Small intestine (tissue), 7 donors: Measurements from ENCODE around the gene NHLRC2. TPM values are rescaled to one million over a fixed set of nuclear protein-coding genes. Genes with fewer than 3 reads are reported as not detected.

Source experiments
- DNase-seq, 2 donors: peaks; one replicate each; pipeline versions ENCODE4 v3.0.0 to v3.0.0-alpha.2; 2013
- FAIRE-seq: peaks from 2 replicates; lab custom pipeline; 2012; peaks lifted over from hg19 to GRCh38; lab: Jason Lieb, UNC
- H3K27ac ChIP-seq, 3 donors: one replicate each; pipeline ENCODE4 v1.5.1; 2013; ENCODE audit warnings: low read length in 2 of 3, mild to moderate bottlenecking in 2 of 3, control low read depth in 1 of 3, inconsistent platforms in 1 of 3, low read depth in 1 of 3, moderate library complexity in 1 of 3
- H3K27me3 ChIP-seq, 3 donors: one replicate each; pipeline ENCODE4 v1.6.1; 2013; ENCODE audit warnings: low read length in 3 of 3, inconsistent platforms in 1 of 3; ENCODE audit not compliant: control insufficient read depth in 3 of 3, insufficient read depth in 3 of 3
- H3K36me3 ChIP-seq, 3 donors: one replicate each; pipeline ENCODE4 v1.6.1; 2013; ENCODE audit warnings: low read length in 3 of 3, inconsistent platforms in 1 of 3, low read depth in 1 of 3, mild to moderate bottlenecking in 1 of 3, moderate library complexity in 1 of 3; ENCODE audit not compliant: control insufficient read depth in 3 of 3, insufficient read depth in 2 of 3
- H3K4me1 ChIP-seq, 3 donors: one replicate each; pipeline ENCODE4 v1.6.1; 2013; ENCODE audit warnings: low read length in 2 of 3, inconsistent platforms in 1 of 3, low read depth in 1 of 3, mild to moderate bottlenecking in 1 of 3, moderate library complexity in 1 of 3; ENCODE audit not compliant: control insufficient read depth in 3 of 3, insufficient read depth in 2 of 3
- H3K4me3 ChIP-seq, 3 donors: one replicate each; pipeline ENCODE4 v1.5.1; 2013; ENCODE audit warnings: low read length in 3 of 3, control low read depth in 1 of 3, inconsistent platforms in 1 of 3, low read depth in 1 of 3, mild to moderate bottlenecking in 1 of 3, moderate library complexity in 1 of 3
- H3K9me3 ChIP-seq, 2 donors: one replicate each; pipeline ENCODE4 v1.6.1; 2013; ENCODE audit warnings: low read depth in 1 of 2, low read length in 1 of 2; ENCODE audit not compliant: control insufficient read depth in 2 of 2, insufficient read depth in 1 of 2
- WGBS, 3 donors: extraction: QIAGEN DNeasy Blood & Tissue Kit; methylation state at CpG; one replicate each; pipeline ENCODE4 v1.1.7; 2013; 5-methylcytosine and 5-hydroxymethylcytosine counted together
- polyA plus RNA-seq, 4 donors: library from polyadenylated mRNA; stranded (reverse) in 3 of 4; unstranded in 1 of 4; fragments of 200-250 nt in 3 of 4; fragments of 120-200 nt in 1 of 4; gene quantifications; one replicate each; pipeline versions ENCODE4 v1.2.1 to v1.2.3, GENCODE V29; 2013
- donor health status: healthy with polysubstance abuse.
- donor health status: control.
- donor health status: control.
- donor health status: Bipolar disorder and iron deficiency.
- donor health status: healthy.

Gene NHLRC2
- polyA plus RNA-seq, 4 donors: 4.1 to 18.3 (median 6.7) TPM

DNA sequence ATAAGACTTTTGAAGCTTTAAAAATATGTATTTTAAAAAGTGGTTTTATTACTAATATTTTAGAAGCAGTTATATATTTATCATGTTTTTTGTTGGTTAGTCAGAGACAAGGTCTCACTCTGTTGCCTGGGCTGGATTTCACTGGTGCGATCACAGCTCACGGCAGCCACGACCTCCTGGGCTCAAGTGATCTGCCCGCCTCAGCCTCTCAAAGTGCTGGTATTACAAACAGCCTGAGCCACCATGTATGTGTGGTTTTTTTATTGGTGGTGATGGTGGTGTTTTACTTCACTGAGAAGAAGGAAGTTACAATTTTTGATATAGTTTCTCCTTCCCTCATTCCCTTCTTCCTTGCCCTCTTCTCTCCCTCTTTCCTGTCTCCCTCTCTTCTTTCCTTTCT is 13.4 kb downstream of the NHLRC2 start:
- Histone ChIP-seq H3K4me3 (no peak overlapping the region), H3K4me1 (no peaks in the 10 kb centered on the region), H3K36me3 (peaks cover 0 to 10% (median 2%) of the 10 kb centered on the region in 3 donors), H3K27me3 (no peaks in the 10 kb centered on the region), H3K9me3 (peaks cover 0 to 11% of the 10 kb centered on the region in 2 donors), H3K27ac (no peak overlapping the region)
- DNase-seq (no peak), FAIRE-seq (no peak)
- 94 to 96% (median 96%) methylated on average over 4 of the region's 4 CpGs for WGBS, 3 donors

DNA sequence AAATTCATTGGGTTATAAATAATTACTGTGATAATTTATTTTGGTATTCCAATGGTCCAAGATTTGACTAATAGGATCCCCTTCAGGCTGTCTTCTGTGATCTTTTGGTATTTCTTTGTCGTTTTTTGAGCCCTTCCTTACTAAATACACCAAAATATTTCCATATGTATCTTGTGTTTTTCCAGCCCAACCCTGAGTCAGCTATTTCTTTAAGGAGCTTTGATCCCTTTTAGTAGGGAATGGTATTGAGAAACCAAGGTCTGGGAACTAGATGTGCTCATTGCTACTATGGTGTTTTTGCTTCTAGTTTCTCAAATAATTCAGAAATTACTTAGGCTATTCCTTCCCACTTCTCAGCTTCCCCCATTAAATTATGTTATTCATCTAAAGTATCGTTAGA is 15.3 kb downstream of the NHLRC2 start:
- FAIRE-seq (no peak), DNase-seq (no peak)
- Histone ChIP-seq H3K4me1 (no peaks in the 10 kb centered on the region), H3K9me3 (peaks cover 0 to 11% of the 10 kb centered on the region in 2 donors), H3K27me3 (no peaks in the 10 kb centered on the region), H3K36me3 (peaks cover 0 to 5% (median 0%) of the 10 kb centered on the region in 3 donors), H3K27ac (no peak overlapping the region), H3K4me3 (no peak overlapping the region)
- 70 to 95% (median 91%) methylated on average over 2 of the region's 2 CpGs for WGBS, 3 donors

DNA sequence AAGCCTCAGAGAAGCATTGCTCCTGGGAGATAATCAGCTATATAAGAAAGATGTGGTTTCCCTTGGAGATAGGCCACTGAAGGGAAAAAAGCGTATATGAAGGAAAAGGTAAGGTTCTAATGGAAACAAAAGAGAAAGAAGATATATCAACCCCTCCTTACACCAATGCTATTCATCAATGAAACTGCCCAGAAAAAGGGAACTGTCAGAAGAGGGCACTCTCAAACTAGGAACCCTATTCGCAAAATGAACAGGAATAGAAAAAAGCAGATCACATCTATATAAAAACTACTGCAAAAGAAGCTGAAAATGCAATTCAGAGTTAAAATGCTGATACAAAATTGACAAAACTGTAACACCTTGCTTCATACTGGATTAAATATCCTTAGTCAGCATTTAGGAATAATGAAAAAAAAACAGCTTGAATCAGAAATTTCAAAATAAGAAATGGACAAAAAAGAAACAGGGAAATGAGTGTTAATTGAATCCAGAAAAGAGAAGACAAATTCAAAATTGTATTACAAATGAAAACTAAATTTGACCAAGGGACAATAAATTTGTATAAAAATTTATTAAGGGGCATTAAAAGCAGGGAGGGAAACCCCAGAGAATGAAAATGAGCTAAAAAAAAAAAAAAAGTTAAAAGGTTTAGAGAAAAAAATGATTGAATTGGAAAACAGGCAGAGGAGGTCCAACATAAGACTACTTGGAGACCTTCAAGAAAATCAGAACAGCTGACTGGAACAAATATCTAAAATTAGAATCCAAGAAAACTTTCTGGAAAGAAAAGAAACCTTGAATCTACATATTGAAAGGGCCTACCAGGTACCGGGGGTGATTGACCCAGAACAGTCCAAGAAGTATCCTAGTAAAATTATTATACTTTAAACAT is 17.9 kb downstream of the NHLRC2 start:
- Histone ChIP-seq H3K36me3 (peaks cover 0 to 5% (median 0%) of the 10 kb centered on the region in 3 donors), H3K4me1 (no peaks in the 10 kb centered on the region), H3K27me3 (no peaks in the 10 kb centered on the region), H3K4me3 (no peak overlapping the region), H3K27ac (no peak overlapping the region), H3K9me3 (peaks cover 0 to 11% of the 10 kb centered on the region in 2 donors)
- WGBS, 3 donors: 95 to 99% (median 98%) methylated on average over 3 of the region's 3 CpGs
- no peak for DNase-seq
- no peak for FAIRE-seq

DNA sequence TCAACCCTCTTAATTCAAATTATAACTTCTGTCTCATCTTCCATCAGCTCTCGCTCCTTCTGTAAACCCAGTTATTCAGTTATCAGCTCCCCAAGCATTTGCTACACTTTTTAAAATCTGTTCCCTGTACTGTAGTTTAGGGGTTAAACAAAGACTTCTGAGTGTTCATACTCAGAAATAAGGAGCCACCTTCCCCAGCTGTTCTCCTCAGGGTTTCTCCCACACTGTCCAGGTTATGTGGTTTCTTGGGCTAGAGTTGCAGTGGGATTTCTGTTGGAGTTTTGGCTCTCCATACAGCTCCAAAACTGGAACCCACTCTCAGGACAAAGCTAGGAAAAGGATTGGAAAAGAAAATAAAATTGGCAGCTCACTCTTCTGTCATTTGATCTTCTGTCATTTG is 20.8 kb downstream of the NHLRC2 start:
- FAIRE-seq: no peak
- H3K27ac ChIP-seq: no peak overlapping the region
- 90 to 98% (median 97%) methylated on average over 1 of the region's 1 CpG for WGBS, 3 donors

DNA sequence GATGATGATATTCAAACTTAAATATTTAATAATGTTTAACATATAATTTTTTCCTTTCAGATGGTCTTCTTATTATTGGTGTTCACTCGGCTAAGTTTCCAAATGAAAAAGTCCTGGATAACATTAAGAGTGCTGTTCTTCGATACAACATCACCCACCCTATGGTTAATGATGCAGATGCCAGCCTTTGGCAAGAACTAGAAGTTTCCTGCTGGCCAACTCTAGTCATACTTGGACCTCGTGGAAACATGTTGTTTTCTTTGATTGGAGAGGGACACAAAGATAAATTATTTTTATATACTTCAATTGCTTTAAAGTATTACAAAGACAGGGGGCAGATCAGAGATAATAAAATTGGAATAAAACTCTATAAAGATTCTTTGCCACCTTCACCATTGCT is 22.0 kb downstream of the NHLRC2 start:
- Histone ChIP-seq H3K4me3 (no peak overlapping the region), H3K36me3 (no peaks in the 10 kb centered on the region), H3K27me3 (no peaks in the 10 kb centered on the region), H3K27ac (no peak overlapping the region), H3K9me3 (peaks cover 0 to 7% of the 10 kb centered on the region in 2 donors), H3K4me1 (no peaks in the 10 kb centered on the region)
- DNase-seq (no peak), FAIRE-seq (no peak)
- WGBS, 3 donors: 85 to 88% (median 87%) methylated on average over 3 of the region's 3 CpGs

More for the DNA sequence above, 20.8 kb downstream of the NHLRC2 start:
- Histone ChIP-seq H3K9me3 (peaks cover 0 to 11% of the 10 kb centered on the region in 2 donors), H3K4me3 (no peak overlapping the region), H3K4me1 (no peaks in the 10 kb centered on the region), H3K36me3 (peaks cover 0 to 4% (median 0%) of the 10 kb centered on the region in 3 donors), H3K27me3 (no peaks in the 10 kb centered on the region)
- no peak for DNase-seq

DNA sequence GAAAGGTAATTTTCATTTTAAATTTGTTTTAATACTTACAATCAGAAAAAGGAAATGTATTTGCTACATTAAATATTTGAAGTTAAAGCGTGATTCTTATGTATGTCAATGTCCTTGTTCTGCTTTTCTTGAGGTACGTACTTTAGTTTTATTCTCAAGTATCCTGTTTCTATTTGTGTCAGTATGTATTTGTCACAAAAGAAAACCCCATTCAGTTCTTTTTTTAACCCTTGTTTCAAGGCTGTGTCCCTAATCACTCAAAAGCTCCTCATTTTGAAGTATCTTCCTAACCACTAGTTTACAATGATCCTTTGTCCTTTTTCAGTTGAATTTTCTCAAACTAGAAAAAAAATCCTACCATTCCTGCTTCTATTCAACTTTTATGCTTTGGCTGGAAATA is 25.2 kb downstream of the NHLRC2 start:
- no peak for DNase-seq
- Histone ChIP-seq H3K36me3 (no peaks in the 10 kb centered on the region), H3K9me3 (no peaks in the 10 kb centered on the region), H3K27ac (no peak overlapping the region), H3K4me3 (no peak overlapping the region), H3K4me1 (no peaks in the 10 kb centered on the region), H3K27me3 (no peaks in the 10 kb centered on the region)
- FAIRE-seq: no peak
- WGBS, 3 donors: 83 to 95% (median 85%) methylated on average over 2 of the region's 2 CpGs

DNA sequence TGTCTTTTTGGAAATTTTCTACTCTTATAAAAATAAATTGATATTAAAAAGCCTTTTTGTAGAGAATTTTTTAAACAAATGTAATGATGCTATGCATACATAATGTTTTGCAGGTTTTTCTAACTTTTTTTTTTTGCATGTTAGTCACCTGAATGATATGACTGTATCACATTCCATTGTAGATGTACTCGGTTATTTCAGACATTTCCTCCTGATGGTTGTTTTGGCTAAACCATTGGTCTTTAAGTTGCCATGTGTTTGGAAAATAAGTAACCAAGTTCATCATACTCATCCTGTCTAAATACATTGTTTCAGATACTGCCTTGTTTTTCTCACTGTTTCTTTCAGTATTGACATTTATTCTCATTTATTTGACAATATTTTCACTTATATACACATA is 25.8 kb downstream of the NHLRC2 start:
- 44 to 82% (median 74%) methylated on average over 1 of the region's 1 CpG for WGBS, 3 donors
- Histone ChIP-seq H3K36me3 (no peaks in the 10 kb centered on the region), H3K4me1 (no peaks in the 10 kb centered on the region), H3K4me3 (no peak overlapping the region), H3K27ac (no peak overlapping the region), H3K27me3 (no peaks in the 10 kb centered on the region), H3K9me3 (no peaks in the 10 kb centered on the region)
- FAIRE-seq: no peak
- no peak for DNase-seq

DNA sequence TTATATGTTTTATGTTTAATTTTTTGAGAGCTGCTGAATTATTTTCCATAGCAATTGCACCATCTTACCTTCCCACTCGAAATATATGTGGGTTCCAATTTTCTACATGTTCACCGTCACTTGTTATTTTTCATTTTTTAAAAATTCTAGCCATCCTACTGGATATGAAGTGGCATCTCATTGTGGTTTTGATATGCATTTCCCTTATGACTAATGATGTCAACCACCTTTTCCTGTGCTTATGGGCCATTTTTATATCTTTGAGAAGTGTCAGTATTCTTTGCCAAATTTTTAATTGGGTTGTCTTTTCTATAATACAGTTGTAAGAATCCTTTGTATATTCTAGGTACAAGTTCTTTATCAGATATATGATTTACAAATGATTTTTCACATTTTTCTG is 27.8 kb downstream of the NHLRC2 start:
- Histone ChIP-seq H3K4me1 (no peaks in the 10 kb centered on the region), H3K9me3 (no peaks in the 10 kb centered on the region), H3K27me3 (no peaks in the 10 kb centered on the region), H3K27ac (no peak overlapping the region), H3K4me3 (no peak overlapping the region), H3K36me3 (peaks cover 0 to 2% (median under 1%) of the 10 kb centered on the region in 3 donors)
- WGBS, 3 donors: 68 to 93% (median 83%) methylated on average over 2 of the region's 2 CpGs
- DNase-seq: no peak
- FAIRE-seq: no peak
